GM12874 (cell line): ENCODE results near the gene SLC39A9.

ENCODE experiments used
- CTCF ChIP-seq: IDR thresholded peaks from 2 replicates; pipeline ENCODE4 v1.5.1; 2011; ENCODE audit warnings: low read depth, mild to moderate bottlenecking, control low read depth, low read length, moderate library complexity; ENCODE audit not compliant: insufficient read depth

The SLC39A9 gene

DNA sequence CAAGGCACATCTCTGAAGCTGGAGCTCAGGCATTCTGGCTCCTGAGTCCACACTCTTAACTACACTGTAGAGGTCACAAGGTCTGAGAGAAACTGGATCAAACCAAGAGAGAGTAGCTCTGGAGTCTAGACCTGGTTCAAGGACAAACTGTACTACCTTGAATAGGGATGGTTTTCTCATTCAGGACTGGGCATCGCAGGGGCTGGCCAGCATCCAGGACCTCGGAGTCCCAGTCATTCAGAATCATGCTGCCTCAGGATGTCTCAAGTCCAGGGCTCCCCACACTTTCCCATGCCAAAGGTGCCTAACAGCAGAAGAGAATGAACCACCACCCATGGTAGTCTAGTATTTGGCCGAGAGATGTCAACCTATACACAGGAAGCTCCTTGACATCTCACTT is 72.9 kb downstream of the SLC39A9 start:
- TF ChIP-seq CTCF = no peak

- no peak for TF ChIP-seq CTCF
These were observed 73.4 kb downstream of the SLC39A9 start for GRCh38 chr14:69471916-69472315.

DNA sequence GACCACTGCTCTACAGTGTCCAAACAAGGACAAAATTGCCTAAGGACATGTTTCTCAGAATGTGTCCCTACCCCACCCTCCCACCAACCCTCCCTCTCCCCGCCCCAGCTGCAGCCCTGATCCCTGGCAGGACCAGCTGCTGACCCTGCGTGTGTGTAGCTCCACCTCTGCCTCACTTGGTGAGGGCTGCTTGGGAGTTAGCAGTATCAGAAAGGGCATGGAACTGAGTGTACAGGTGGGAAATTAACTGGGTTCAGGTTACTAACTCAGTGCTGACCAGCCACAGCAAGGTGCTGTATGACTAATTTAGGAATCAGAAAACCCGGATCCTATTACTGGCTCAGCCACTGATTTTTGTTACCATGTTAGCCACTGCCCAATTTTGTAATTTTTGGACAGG is 74.8 kb downstream of the SLC39A9 start:
- TF ChIP-seq CTCF = no peak

- no peak for TF ChIP-seq CTCF
These were observed 75.5 kb downstream of the SLC39A9 start for GRCh38 chr14:69473946-69474345.

- TF ChIP-seq CTCF = peak; percentile 48
These were observed 76.8 kb downstream of the SLC39A9 start for GRCh38 chr14:69475194-69475818.

GRCh38 chr14:69476824-69477450 is 78.4 kb downstream of the SLC39A9 start:
- peak; percentile 11; the same call in 1 of the 2 replicates for TF ChIP-seq CTCF

- TF ChIP-seq CTCF = no peak
These were observed 81.2 kb downstream of the SLC39A9 start for GRCh38 chr14:69479696-69480095.
